ENCODE data around the gene ELAC1. TPM values are rescaled to one million over a fixed set of nuclear protein-coding genes. Genes with fewer than 3 reads are reported as not detected.

The ELAC1 gene
- total and polyA plus RNA-seq, 2 donors (not counting 1 experiment from before 2014, with no cell fraction given) = 7.3 to 8.2 TPM

- no peaks in the 10 kb centered on the region for H3K27me3 ChIP-seq (ENCODE audit: control insufficient read depth, insufficient read depth, low read length)
- no peaks in the 10 kb centered on the region for H3K9me3 ChIP-seq (ENCODE audit: control insufficient read depth, insufficient read depth, low read depth, low read length)
- no peak overlapping the region for H3K4me3 ChIP-seq (replicated peaks in 1 of 4; ENCODE audit: control extremely low read depth in 1 of 4, insufficient read depth in 1 of 4, low read depth in 3 of 4, low read length in 4 of 4)
- DNase-seq (ENCODE audit: low read depth in 2 of 2) = no peak
- H3K27ac ChIP-seq (ENCODE audit: insufficient read depth, low read length) = no peak overlapping the region
- no peak overlapping the region for H3K4me2 ChIP-seq (ENCODE audit: extremely low read depth, insufficient read depth, low read length)
- H3K79me2 ChIP-seq (ENCODE audit: control insufficient read depth, insufficient read depth, low read length) = no peaks in the 10 kb centered on the region
- H3K4me1 ChIP-seq (ENCODE audit: control insufficient read depth, extremely low read depth, insufficient read depth, low read length) = no peaks in the 10 kb centered on the region
- no peak overlapping the region for H2AFZ ChIP-seq (ENCODE audit: low read length)
- no peaks in the 10 kb centered on the region for H3K36me3 ChIP-seq (ENCODE audit: control insufficient read depth, insufficient read depth, low read length)
- no peaks in the 10 kb centered on the region for H4K20me1 ChIP-seq (ENCODE audit: control insufficient read depth, extremely low read depth, insufficient read depth, low read length)
- no peak for TF ChIP-seq CTCF (conservative IDR thresholded peaks at IDR 0.05 in 1 of 2, IDR thresholded peaks at IDR 0.05 in 1 of 2; ENCODE audit: low read depth in 1 of 2, low read length in 2 of 2)
- TF ChIP-seq EZH2 (IDR thresholded peaks at IDR 0.05; ENCODE audit: low read length, missing control alignments) = no peak
- no peak overlapping the region for H3K9ac ChIP-seq (ENCODE audit: insufficient read depth, low read length)
Measured at GRCh38 chr18:50934545-50935211, 33.2 kb upstream of the ELAC1 start.

- no peak overlapping the region for H3K4me3 ChIP-seq (replicated peaks in 1 of 4; ENCODE audit: control extremely low read depth in 1 of 4, insufficient read depth in 1 of 4, low read depth in 3 of 4, low read length in 4 of 4)
- no peaks in the 10 kb centered on the region for H3K4me1 ChIP-seq (ENCODE audit: control insufficient read depth, extremely low read depth, insufficient read depth, low read length)
- DNase-seq (ENCODE audit: low read depth in 2 of 2) = no peak
- no peaks in the 10 kb centered on the region for H3K9me3 ChIP-seq (ENCODE audit: control insufficient read depth, insufficient read depth, low read depth, low read length)
- no peaks in the 10 kb centered on the region for H4K20me1 ChIP-seq (ENCODE audit: control insufficient read depth, extremely low read depth, insufficient read depth, low read length)
- H3K27me3 ChIP-seq (ENCODE audit: control insufficient read depth, insufficient read depth, low read length) = no peaks in the 10 kb centered on the region
- TF ChIP-seq EZH2 (IDR thresholded peaks at IDR 0.05; ENCODE audit: low read length, missing control alignments) (no peak), CTCF (conservative IDR thresholded peaks at IDR 0.05 in 1 of 2, IDR thresholded peaks at IDR 0.05 in 1 of 2; ENCODE audit: low read depth in 1 of 2, low read length in 2 of 2) (no peak)
- H3K27ac ChIP-seq (ENCODE audit: insufficient read depth, low read length) = no peak overlapping the region
- H3K79me2 ChIP-seq (ENCODE audit: control insufficient read depth, insufficient read depth, low read length) = no peaks in the 10 kb centered on the region
- no peak overlapping the region for H3K4me2 ChIP-seq (ENCODE audit: extremely low read depth, insufficient read depth, low read length)
- no peak overlapping the region for H2AFZ ChIP-seq (ENCODE audit: low read length)
- H3K36me3 ChIP-seq (ENCODE audit: control insufficient read depth, insufficient read depth, low read length) = no peaks in the 10 kb centered on the region
- H3K9ac ChIP-seq (ENCODE audit: insufficient read depth, low read length) = no peak overlapping the region
Measured at GRCh38 chr18:50935493-50936191, 32.2 kb upstream of the ELAC1 start.

GRCh38 chr18:50937183-50937582 is 30.7 kb upstream of the ELAC1 start:
- no peak overlapping the region for H3K27ac ChIP-seq (ENCODE audit: insufficient read depth, low read length)
- H3K79me2 ChIP-seq (ENCODE audit: control insufficient read depth, insufficient read depth, low read length) = no peaks in the 10 kb centered on the region
- no peak overlapping the region for H3K4me3 ChIP-seq (replicated peaks in 1 of 4; ENCODE audit: control extremely low read depth in 1 of 4, insufficient read depth in 1 of 4, low read depth in 3 of 4, low read length in 4 of 4)
- H3K36me3 ChIP-seq (ENCODE audit: control insufficient read depth, insufficient read depth, low read length) = no peaks in the 10 kb centered on the region
- TF ChIP-seq CTCF (conservative IDR thresholded peaks at IDR 0.05 in 1 of 2, IDR thresholded peaks at IDR 0.05 in 1 of 2; ENCODE audit: low read depth in 1 of 2, low read length in 2 of 2) (no peak), EZH2 (IDR thresholded peaks at IDR 0.05; ENCODE audit: low read length, missing control alignments) (no peak)
- no peaks in the 10 kb centered on the region for H4K20me1 ChIP-seq (ENCODE audit: control insufficient read depth, extremely low read depth, insufficient read depth, low read length)
- H3K4me1 ChIP-seq (ENCODE audit: control insufficient read depth, extremely low read depth, insufficient read depth, low read length) = no peaks in the 10 kb centered on the region
- H3K9ac ChIP-seq (ENCODE audit: insufficient read depth, low read length) = no peak overlapping the region
- no peaks in the 10 kb centered on the region for H3K9me3 ChIP-seq (ENCODE audit: control insufficient read depth, insufficient read depth, low read depth, low read length)
- DNase-seq (ENCODE audit: low read depth in 2 of 2) = no peak
- no peaks in the 10 kb centered on the region for H3K27me3 ChIP-seq (ENCODE audit: control insufficient read depth, insufficient read depth, low read length)
- no peak overlapping the region for H3K4me2 ChIP-seq (ENCODE audit: extremely low read depth, insufficient read depth, low read length)
- H2AFZ ChIP-seq (ENCODE audit: low read length) = no peak overlapping the region

All from fibroblast of lung (primary cell).